Upper lobe of left lung (tissue), 6 donors: Measurements from ENCODE around the gene TPM4. TPM values are rescaled to one million over a fixed set of nuclear protein-coding genes. Genes with fewer than 3 reads are reported as not detected.
"Not testable (repeated sequence)": the region's sequence is repeated elsewhere in the genome, so short reads cannot be mapped to it uniquely, and the experiment has no call there.

ENCODE experiments used
- ATAC-seq, 2 donors: fragments of 200-7000 bp; cut with Tn5 transposase; one replicate each; pipeline ENCODE4 v1.9.1; 2022; ENCODE audit warnings: mild to moderate bottlenecking in 2 of 2, moderate library complexity in 2 of 2; ENCODE audit not compliant: low FRiP score in 2 of 2
- DNase-seq, 2 donors: peaks; one replicate each; pipeline ENCODE4 v3.0.0-alpha.2; 2019 to 2020
- H3K27ac ChIP-seq, 4 donors: fragments of 200-600 bp; sonication (generic); one replicate each; pipeline ENCODE4 v1.5.1; 2016 to 2019
- H3K27me3 ChIP-seq, 4 donors: fragments of 200-600 bp; sonication (generic); one replicate each; pipeline ENCODE4 v1.5.1; 2017 to 2019
- H3K36me3 ChIP-seq, 4 donors: fragments of 200-600 bp; sonication (generic); one replicate each; pipeline ENCODE4 v1.5.1; 2016 to 2019
- H3K4me1 ChIP-seq, 4 donors: fragments of 200-600 bp; sonication (generic); one replicate each; pipeline ENCODE4 v1.5.1; 2018 to 2019
- H3K4me3 ChIP-seq, 4 donors: fragments of 200-600 bp; sonication (generic); one replicate each; pipeline ENCODE4 v1.5.1; 2017 to 2019; ENCODE audit warnings: mild to moderate bottlenecking in 2 of 4, moderate library complexity in 1 of 4
- H3K9me3 ChIP-seq, 4 donors: fragments of 200-600 bp; sonication (generic); one replicate each; pipeline ENCODE4 v1.5.1; 2018 to 2019
- EP300 ChIP-seq, 4 donors: sonication (generic); formaldehyde crosslinking; IDR thresholded peaks; one replicate each; pipeline ENCODE4 v1.5.1; 2017; ENCODE audit warnings: antibody characterized with exemption in 4 of 4, control low read depth in 2 of 4
- POLR2A ChIP-seq, 4 donors: fragments of 450-650 bp; IDR thresholded peaks; one replicate each; pipeline ENCODE4 v1.5.1; 2016 to 2017; ENCODE audit warnings: antibody characterized with exemption in 4 of 4, mild to moderate bottlenecking in 2 of 4
- POLR2AphosphoS5 ChIP-seq, 2 donors: sonication (generic); formaldehyde crosslinking; IDR thresholded peaks; one replicate each; pipeline ENCODE4 v1.5.1; 2017; ENCODE audit warnings: antibody characterized with exemption in 2 of 2
- WGBS, 2 donors: methylation state at CpG; one replicate each; pipeline ENCODE4 v1.1.5; 2017 to 2018; 5-methylcytosine and 5-hydroxymethylcytosine counted together
- total RNA-seq, 6 donors: library from RNA; depleted of rRNA in 4 of 6; stranded (reverse); fragments of >200 nt in 4 of 6; gene quantifications; one replicate each; pipeline versions ENCODE4 v1.1.0 to v1.2.1, GENCODE V29; 2016 to 2021
- TF ChIP-seq, protein P1 (sequence below), 6 experiments: fragments of 450-650 bp in 4 of 6; fragments of 200-600 bp in 2 of 6; sonication (generic) in 2 of 6; IDR thresholded peaks; one replicate each; pipeline ENCODE4 v1.5.1; 2016 to 2019; ENCODE audit warnings: antibody characterized with exemption in 6 of 6
- donor health status: DM: no; HTN: no; CAD: no; lungs with moderate emphysema.
- donor health status: DM: no; HTN: yes; CAD: no; lungs with severe emphysema.

Gene TPM4
- total RNA-seq, 6 donors from 2014 or later, result 258 to 569 (median 392) TPM

GRCh38 chr19:16098821-16099220 is 22.5 kb downstream of the TPM4 start:
- H3K27ac ChIP-seq, result peak overlapping the region in 1 of 4 donors; percentile 39
- no peaks in the 10 kb centered on the region for H3K27me3 ChIP-seq
- TF ChIP-seq EP300 (IDR thresholded peaks at IDR 0.05) (no peak), POLR2AphosphoS5 (IDR thresholded peaks at IDR 0.05) (no peak)
- no peaks in the 10 kb centered on the region for H3K9me3 ChIP-seq
- DNase-seq (no peak), ATAC-seq (no peak)
- no peak overlapping the region for H3K4me3 ChIP-seq
- 96 to 97% methylated on average over 3 to 6 of the region's 6 CpGs for WGBS, 2 donors
- H3K36me3 ChIP-seq, result peaks cover 47 to 100% (median 93%) of the 10 kb centered on the region in 4 donors
- peaks cover 4 to 17% (median 9%) of the 10 kb centered on the region in 4 donors for H3K4me1 ChIP-seq

- H3K4me1 ChIP-seq, result peaks cover 0 to 17% (median 9%) of the 10 kb centered on the region in 4 donors
- 94 to 96% methylated on average over 8 of the region's 8 CpGs for WGBS, 2 donors
- not testable (repeated sequence) for ATAC-seq, DNase-seq, H3K9me3 ChIP-seq, H3K4me3 ChIP-seq, H3K27me3 ChIP-seq, H3K27ac ChIP-seq
- H3K36me3 ChIP-seq, result peaks cover 41 to 99% (median 88%) of the 10 kb centered on the region in 4 donors
Observed at GRCh38 chr19:16099314-16099965, 23.1 kb downstream of the TPM4 start.

- no peak for DNase-seq
- peaks cover 0 to 17% (median 9%) of the 10 kb centered on the region in 4 donors for H3K4me1 ChIP-seq
- no peaks in the 10 kb centered on the region for H3K27me3 ChIP-seq
- WGBS, 2 donors, result 85 to 98% methylated on average over 4 of the region's 4 CpGs
- H3K36me3 ChIP-seq, result peaks cover 37 to 96% (median 78%) of the 10 kb centered on the region in 4 donors
- H3K9me3 ChIP-seq, result no peaks in the 10 kb centered on the region
- TF ChIP-seq, protein P1, sequence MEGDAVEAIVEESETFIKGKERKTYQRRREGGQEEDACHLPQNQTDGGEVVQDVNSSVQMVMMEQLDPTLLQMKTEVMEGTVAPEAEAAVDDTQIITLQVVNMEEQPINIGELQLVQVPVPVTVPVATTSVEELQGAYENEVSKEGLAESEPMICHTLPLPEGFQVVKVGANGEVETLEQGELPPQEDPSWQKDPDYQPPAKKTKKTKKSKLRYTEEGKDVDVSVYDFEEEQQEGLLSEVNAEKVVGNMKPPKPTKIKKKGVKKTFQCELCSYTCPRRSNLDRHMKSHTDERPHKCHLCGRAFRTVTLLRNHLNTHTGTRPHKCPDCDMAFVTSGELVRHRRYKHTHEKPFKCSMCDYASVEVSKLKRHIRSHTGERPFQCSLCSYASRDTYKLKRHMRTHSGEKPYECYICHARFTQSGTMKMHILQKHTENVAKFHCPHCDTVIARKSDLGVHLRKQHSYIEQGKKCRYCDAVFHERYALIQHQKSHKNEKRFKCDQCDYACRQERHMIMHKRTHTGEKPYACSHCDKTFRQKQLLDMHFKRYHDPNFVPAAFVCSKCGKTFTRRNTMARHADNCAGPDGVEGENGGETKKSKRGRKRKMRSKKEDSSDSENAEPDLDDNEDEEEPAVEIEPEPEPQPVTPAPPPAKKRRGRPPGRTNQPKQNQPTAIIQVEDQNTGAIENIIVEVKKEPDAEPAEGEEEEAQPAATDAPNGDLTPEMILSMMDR (IDR thresholded peaks at IDR 0.05), result no peak
- TF ChIP-seq POLR2A (IDR thresholded peaks at IDR 0.05), result no peak
- TF ChIP-seq EP300 (IDR thresholded peaks at IDR 0.05), result no peak
- TF ChIP-seq POLR2AphosphoS5 (IDR thresholded peaks at IDR 0.05), result no peak
- H3K4me3 ChIP-seq, result no peak overlapping the region
- no peak overlapping the region for H3K27ac ChIP-seq
- ATAC-seq, result no peak
Observed at GRCh38 chr19:16100524-16100923, 24.2 kb downstream of the TPM4 start.

DNA sequence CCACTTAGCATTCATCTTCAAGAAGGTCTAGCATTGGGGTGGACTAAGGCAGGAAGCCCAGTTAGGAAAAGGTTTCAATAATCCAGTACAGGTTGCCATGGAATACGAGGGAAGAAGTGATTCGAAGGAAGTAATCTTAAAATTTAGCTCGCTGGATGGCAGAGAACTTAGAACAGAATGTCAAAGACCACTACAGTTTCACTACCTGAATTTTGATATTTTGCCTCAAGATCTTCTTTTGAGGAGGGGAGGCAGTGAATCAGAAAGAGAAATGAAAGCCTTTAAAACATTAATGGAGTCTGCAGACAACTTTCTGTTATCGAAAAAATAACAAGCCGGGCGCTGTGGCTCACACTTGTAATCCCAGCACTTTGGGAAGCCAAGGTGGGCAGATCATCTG is 28.4 kb downstream of the TPM4 start:
- WGBS, 2 donors, result 81 to 86% methylated on average over 6 of the region's 6 CpGs
- TF ChIP-seq POLR2A (IDR thresholded peaks at IDR 0.05), result no peak
- TF ChIP-seq, protein P1 (IDR thresholded peaks at IDR 0.05), result no peak
- TF ChIP-seq POLR2AphosphoS5 (IDR thresholded peaks at IDR 0.05), result no peak
- no peak for TF ChIP-seq EP300 (IDR thresholded peaks at IDR 0.05)
- Histone ChIP-seq H3K4me1 (peaks cover 0 to 5% (median 0%) of the 10 kb centered on the region in 4 donors), H3K36me3 (peaks cover 25 to 54% (median 41%) of the 10 kb centered on the region in 4 donors), H3K27me3 (no peaks in the 10 kb centered on the region), H3K4me3 (no peak overlapping the region), H3K9me3 (no peaks in the 10 kb centered on the region), H3K27ac (peak overlapping the region in 1 of 4 donors; percentile 30)
- ATAC-seq (no peak), DNase-seq (no peak)

DNA sequence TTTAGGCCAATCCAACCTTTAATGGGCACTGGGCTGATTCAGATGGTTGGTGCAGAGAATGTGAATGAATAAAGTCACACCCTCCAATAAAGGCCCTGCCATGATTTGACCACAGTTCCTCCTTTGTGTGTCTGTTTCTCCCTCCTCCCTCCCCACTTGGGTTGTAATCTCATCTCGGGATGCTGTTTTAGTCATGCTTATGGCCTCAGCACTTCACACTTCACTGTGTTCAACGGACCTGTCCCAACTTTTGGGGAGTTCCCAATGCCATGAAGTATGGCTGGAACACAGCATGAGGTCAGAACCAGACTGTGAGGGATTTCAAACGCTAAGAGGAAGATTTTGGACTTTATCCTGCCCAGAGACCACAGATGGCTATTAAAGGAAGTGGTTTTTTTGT is 29.8 kb downstream of the TPM4 start:
- Histone ChIP-seq H3K27ac (no peak overlapping the region), H3K36me3 (peaks cover 21 to 40% (median 27%) of the 10 kb centered on the region in 4 donors), H3K4me1 (peaks cover 4 to 12% (median 5%) of the 10 kb centered on the region in 4 donors), H3K4me3 (no peak overlapping the region), H3K27me3 (no peaks in the 10 kb centered on the region), H3K9me3 (no peaks in the 10 kb centered on the region)
- DNase-seq, result no peak
- peak; percentile 13 to 31 for ATAC-seq
- no peak for TF ChIP-seq POLR2A (IDR thresholded peaks at IDR 0.05)
- TF ChIP-seq EP300 (IDR thresholded peaks at IDR 0.05), result no peak
- TF ChIP-seq, protein P1 (IDR thresholded peaks at IDR 0.05), result no peak
- TF ChIP-seq POLR2AphosphoS5 (IDR thresholded peaks at IDR 0.05), result no peak
- 0 to 35% methylated on average over 3 of the region's 3 CpGs for WGBS, 2 donors
